ENCODE measurements around the gene DCLRE1B. TPM values are rescaled to one million over a fixed set of nuclear protein-coding genes. Genes with fewer than 3 reads are reported as not detected.

The DCLRE1B gene
- total and polyA plus RNA-seq, 2 donors: 2.9 to 7.6 TPM

DNA sequence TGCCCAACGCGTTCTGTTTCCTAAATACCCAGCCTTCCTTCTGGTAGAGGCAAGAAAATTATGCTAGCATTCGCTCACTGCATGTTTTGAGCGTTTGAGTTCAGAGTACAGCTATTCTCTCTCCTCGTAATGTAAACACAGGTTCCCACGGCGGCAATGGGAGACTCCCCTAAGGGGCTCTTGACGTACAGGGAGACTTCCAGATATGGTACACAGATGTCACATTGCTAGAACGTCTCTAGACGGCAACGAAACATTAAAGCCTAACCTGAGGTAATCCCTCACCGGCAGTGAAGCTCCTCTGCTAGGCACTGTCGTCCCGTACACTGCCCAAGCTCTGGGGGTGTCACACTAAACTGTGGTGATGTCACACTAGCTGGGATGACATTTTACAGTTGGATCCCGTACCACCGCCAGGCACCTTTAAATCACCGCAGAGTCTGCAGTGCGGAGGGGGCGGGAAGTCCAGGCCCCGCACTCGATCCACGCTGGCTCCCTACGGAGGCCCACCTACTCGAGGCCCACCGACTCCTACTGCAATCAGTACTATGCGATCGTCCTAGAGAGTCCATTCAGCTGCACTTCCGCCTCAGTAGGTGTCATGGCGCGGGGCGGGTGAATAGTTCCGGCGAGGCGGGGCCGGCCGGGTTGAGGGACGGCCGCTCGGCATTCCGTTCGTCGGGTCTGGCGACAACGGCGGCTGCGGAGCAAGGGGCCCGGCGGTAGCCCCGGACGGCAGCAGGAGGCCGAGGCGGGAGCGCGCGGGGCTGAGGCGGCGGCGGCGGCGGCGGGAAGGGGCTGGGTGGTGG lies 24.0 kb downstream of the DCLRE1B start, which contains the start of gene HIPK1:
TSS of gene HIPK1 (plus strand) at position 384 of the 809 bp plus-strand sequence.
- Histone ChIP-seq H3K4me3 (ENCODE audit: low read length in 2 of 2) (peak within 1 kb of the TSS; percentile 94 to 96), H3K36me3 (ENCODE audit: control insufficient read depth in 2 of 2, insufficient read depth in 2 of 2, low read length in 1 of 2) (peaks cover 0 to 5% of the 10 kb centered on the region in 2 donors), H3K27ac (ENCODE audit: low read depth in 1 of 2, low read length in 1 of 2) (peak within 1 kb of the TSS; percentile 98 to 99), H3K4me1 (ENCODE audit: control insufficient read depth in 2 of 2, insufficient read depth in 2 of 2, low read length in 2 of 2) (peaks cover 9 to 28% of the 10 kb centered on the region in 2 donors), H3K27me3 (ENCODE audit: control insufficient read depth in 2 of 2, insufficient read depth in 1 of 2, low read length in 1 of 2) (no peaks in the 10 kb centered on the region), H3K9me3 (ENCODE audit: control insufficient read depth in 2 of 2, insufficient read depth in 1 of 2, low read length in 1 of 2) (no peaks in the 10 kb centered on the region)
- WGBS: under 1% methylated on average over 61 of the region's 61 CpGs
- peak in 7 of 9 donors; percentile 88 to 97 (median 93) for DNase-seq (ENCODE audit: low read depth in 6 of 9, low spot score in 9 of 9)

DNA sequence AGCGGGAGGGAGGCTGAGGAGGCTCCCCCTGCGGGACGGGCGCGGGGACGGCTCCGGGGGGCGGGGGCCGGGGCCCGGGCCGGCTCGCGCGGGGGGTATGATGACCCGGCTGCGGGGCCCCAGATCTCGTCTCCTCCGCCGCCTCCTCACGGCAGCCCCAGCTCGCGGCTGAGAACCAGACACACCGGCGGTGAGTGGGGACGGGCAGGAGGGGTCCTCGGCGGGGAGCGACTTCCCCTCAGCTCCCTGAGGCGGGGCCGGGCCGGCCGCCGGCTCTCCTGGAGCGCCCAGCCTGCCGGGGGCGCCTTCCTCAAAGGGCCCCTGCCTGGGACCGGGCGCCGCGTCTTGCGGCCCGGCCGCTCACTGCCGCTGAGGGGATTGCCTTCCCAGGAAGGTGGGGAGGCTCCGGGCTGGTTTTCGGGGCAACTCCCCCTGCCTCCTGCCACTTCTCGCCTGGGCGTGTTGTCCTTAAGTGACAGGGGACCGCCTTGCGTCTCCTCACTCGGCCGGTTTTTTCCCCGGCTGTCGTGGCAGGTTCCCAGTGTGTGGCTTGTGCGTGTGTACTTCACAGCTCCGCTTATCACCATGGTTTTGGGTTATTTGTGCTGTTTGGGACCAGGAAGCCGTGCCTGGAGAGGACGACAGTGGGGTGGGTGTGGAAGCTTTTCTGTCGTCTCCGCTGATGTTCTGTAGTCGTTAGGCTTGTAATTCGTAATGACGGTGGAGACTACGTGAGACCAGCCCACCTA lies 24.8 kb downstream of the DCLRE1B start:
- H3K4me3 ChIP-seq (ENCODE audit: low read length in 2 of 2): peak overlapping the region; percentile 89 to 96
- peaks cover 0 to 5% of the 10 kb centered on the region in 2 donors for H3K36me3 ChIP-seq (ENCODE audit: control insufficient read depth in 2 of 2, insufficient read depth in 2 of 2, low read length in 1 of 2)
- WGBS: under 1% methylated on average over 64 of the region's 64 CpGs
- peaks cover 14 to 35% of the 10 kb centered on the region in 2 donors for H3K4me1 ChIP-seq (ENCODE audit: control insufficient read depth in 2 of 2, insufficient read depth in 2 of 2, low read length in 2 of 2)
- DNase-seq (ENCODE audit: low read depth in 6 of 9, low spot score in 9 of 9): peak in 3 of 9 donors; percentile 55 to 75 (median 60)
- H3K27ac ChIP-seq (ENCODE audit: low read depth in 1 of 2, low read length in 1 of 2): peak overlapping the region; percentile 94 to 99
- H3K9me3 ChIP-seq (ENCODE audit: control insufficient read depth in 2 of 2, insufficient read depth in 1 of 2, low read length in 1 of 2): no peaks in the 10 kb centered on the region
- no peaks in the 10 kb centered on the region for H3K27me3 ChIP-seq (ENCODE audit: control insufficient read depth in 2 of 2, insufficient read depth in 1 of 2, low read length in 1 of 2)

DNA sequence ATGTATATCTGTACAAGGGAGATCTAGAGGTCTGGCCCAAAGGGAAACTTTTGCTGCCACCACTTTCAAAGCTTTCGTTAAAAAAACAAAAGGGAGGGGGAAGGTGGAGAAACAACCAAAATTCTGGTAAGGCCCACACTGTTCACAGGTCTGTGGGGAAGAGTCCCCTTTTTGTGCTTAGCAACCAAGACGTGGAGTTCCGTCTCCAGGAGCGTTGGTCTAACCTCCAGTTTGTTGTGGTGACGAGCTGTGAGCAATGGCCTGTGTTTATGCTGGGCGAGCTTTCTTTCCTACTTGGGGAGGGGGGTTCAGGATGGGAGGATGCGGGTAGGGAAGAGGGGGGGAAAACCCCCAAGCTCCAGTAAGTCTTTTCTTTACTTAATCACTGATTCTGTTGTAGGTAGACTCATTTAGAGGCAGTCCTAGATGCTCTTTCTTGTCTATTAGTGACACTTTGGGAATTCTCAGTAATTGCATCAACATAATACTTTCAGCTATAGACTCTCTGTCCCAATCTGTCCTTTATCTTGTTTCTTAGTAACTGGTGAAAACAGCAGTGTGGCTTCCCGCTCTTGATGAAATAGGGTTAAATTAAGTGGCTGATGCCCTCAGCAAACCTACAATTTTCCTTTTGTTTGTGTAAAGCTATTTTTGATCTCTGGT lies 25.5 kb downstream of the DCLRE1B start:
- peak in 4 of 9 donors; percentile 62 to 83 (median 64) for DNase-seq (ENCODE audit: low read depth in 6 of 9, low spot score in 9 of 9)

DNA sequence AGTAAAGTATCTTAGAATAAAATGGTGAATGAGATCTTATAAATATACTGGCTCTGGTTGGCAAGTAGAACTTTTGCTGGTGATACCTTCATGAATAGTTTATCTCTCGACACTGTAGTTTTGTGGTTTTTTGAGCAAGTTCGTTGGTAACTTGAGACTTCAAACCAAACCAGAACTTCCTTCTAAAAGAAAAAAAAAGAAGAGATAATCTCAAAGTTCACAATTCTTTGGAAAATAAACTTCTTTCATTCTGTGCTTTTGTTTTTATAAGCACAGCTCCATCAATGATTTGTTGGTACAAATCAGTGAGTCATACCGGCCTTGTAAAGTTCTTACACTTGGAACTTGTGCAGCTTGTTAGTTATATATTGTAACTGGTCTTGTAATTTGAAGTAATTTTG lies 26.3 kb downstream of the DCLRE1B start:
- Histone ChIP-seq H3K4me1 (ENCODE audit: control insufficient read depth in 2 of 2, insufficient read depth in 2 of 2, low read length in 2 of 2) (peaks cover 19 to 43% of the 10 kb centered on the region in 2 donors), H3K4me3 (ENCODE audit: low read length in 2 of 2) (peak overlapping the region; percentile 89 to 96), H3K36me3 (ENCODE audit: control insufficient read depth in 2 of 2, insufficient read depth in 2 of 2, low read length in 1 of 2) (peaks cover 0 to 5% of the 10 kb centered on the region in 2 donors), H3K27me3 (ENCODE audit: control insufficient read depth in 2 of 2, insufficient read depth in 1 of 2, low read length in 1 of 2) (no peaks in the 10 kb centered on the region), H3K27ac (ENCODE audit: low read depth in 1 of 2, low read length in 1 of 2) (peak overlapping the region; percentile 70 to 94), H3K9me3 (ENCODE audit: control insufficient read depth in 2 of 2, insufficient read depth in 1 of 2, low read length in 1 of 2) (no peaks in the 10 kb centered on the region)
- peak in 5 of 9 donors; percentile 50 to 87 (median 64) for DNase-seq (ENCODE audit: low read depth in 6 of 9, low spot score in 9 of 9)
- WGBS: under 1% methylated on average over 3 of the region's 3 CpGs

More for the DNA sequence above, 25.5 kb downstream of the DCLRE1B start:
- peaks cover 0 to 5% of the 10 kb centered on the region in 2 donors for H3K36me3 ChIP-seq (ENCODE audit: control insufficient read depth in 2 of 2, insufficient read depth in 2 of 2, low read length in 1 of 2)
- H3K4me1 ChIP-seq (ENCODE audit: control insufficient read depth in 2 of 2, insufficient read depth in 2 of 2, low read length in 2 of 2): peaks cover 17 to 38% of the 10 kb centered on the region in 2 donors
- H3K4me3 ChIP-seq (ENCODE audit: low read length in 2 of 2): peak overlapping the region; percentile 89 to 96
- H3K9me3 ChIP-seq (ENCODE audit: control insufficient read depth in 2 of 2, insufficient read depth in 1 of 2, low read length in 1 of 2): no peaks in the 10 kb centered on the region
- H3K27ac ChIP-seq (ENCODE audit: low read depth in 1 of 2, low read length in 1 of 2): peak overlapping the region; percentile 94 to 99
- H3K27me3 ChIP-seq (ENCODE audit: control insufficient read depth in 2 of 2, insufficient read depth in 1 of 2, low read length in 1 of 2): no peaks in the 10 kb centered on the region
- WGBS: under 1% methylated on average over 8 of the region's 8 CpGs

DNA sequence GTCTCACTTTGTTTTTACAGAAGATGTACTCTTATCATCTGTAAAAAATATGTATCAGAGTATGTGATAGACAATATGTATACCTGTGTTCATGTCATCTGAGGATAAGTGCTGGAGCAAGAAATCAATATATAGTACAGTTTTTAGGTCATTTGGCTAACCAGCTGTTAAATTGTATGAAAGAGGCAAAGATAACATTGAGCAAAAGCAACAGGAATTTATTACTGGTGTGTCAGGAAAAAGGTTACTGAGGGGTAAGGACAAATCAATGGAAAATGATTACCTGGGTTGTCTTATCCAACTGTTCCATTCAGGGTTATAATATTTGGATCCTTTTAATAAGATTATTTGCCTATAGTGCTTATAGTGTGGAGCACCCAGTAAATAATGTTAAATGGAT lies 28.9 kb downstream of the DCLRE1B start:
- DNase-seq (ENCODE audit: low read depth in 6 of 9, low spot score in 9 of 9): no peak
- Histone ChIP-seq H3K36me3 (ENCODE audit: control insufficient read depth in 2 of 2, insufficient read depth in 2 of 2, low read length in 1 of 2) (peaks cover 0 to 7% of the 10 kb centered on the region in 2 donors), H3K4me1 (ENCODE audit: control insufficient read depth in 2 of 2, insufficient read depth in 2 of 2, low read length in 2 of 2) (peaks cover 33 to 50% of the 10 kb centered on the region in 2 donors), H3K4me3 (ENCODE audit: low read length in 2 of 2) (peak overlapping the region in 1 of 2 donors; percentile 6), H3K27ac (ENCODE audit: low read depth in 1 of 2, low read length in 1 of 2) (peak overlapping the region in 1 of 2 donors; percentile 94), H3K9me3 (ENCODE audit: control insufficient read depth in 2 of 2, insufficient read depth in 1 of 2, low read length in 1 of 2) (no peaks in the 10 kb centered on the region), H3K27me3 (ENCODE audit: control insufficient read depth in 2 of 2, insufficient read depth in 1 of 2, low read length in 1 of 2) (no peaks in the 10 kb centered on the region)

DNA sequence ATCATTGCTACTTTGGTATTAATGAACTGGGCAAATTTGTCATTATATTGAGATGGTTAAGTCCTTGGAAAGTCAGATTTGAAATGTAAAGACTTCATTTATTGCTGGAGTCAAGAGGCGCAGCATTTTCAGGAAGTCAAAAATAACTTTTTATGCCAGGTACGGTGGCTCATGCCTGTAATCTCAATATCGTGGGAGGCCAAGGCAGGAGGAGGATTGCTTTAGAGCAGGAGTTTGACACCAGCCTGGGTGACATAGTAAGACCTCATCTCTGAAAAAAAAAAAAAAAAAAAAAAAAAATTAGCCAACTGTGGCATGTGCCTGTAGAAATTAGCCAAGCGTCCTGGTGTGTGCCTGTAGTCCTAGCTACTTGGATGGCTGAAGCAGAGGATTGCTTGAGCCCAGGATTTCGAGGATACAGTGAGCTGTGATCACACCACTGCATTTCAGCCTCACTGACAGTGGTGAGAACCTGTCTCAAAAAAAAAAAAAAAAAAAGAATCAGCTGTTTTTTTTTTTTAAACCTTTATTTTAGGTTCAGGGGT lies 29.5 kb downstream of the DCLRE1B start:
- H3K9me3 ChIP-seq (ENCODE audit: control insufficient read depth in 2 of 2, insufficient read depth in 1 of 2, low read length in 1 of 2): no peaks in the 10 kb centered on the region
- H3K4me1 ChIP-seq (ENCODE audit: control insufficient read depth in 2 of 2, insufficient read depth in 2 of 2, low read length in 2 of 2): peaks cover 37 to 56% of the 10 kb centered on the region in 2 donors
- H3K27ac ChIP-seq (ENCODE audit: low read depth in 1 of 2, low read length in 1 of 2): peak overlapping the region; percentile 33 to 94

DNA sequence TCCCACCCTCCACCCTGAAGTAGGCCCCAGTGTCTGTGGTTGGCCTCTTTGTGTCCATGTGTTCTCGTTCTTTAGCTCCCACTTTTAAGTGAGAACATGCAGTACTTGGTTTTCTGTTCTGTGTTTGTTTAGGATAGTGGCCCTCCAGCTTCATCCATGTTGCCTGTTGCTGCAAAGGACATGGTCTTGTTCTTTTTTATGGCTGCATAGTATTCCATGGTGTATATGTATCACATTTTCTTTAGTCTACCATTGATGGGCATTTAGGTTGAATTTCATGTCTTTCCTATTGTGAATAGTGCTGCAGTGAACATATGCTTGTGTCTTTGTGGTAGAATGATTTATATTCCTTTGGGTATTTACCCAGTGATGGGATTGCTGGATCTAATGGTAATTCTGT lies 30.1 kb downstream of the DCLRE1B start:
- H3K36me3 ChIP-seq (ENCODE audit: control insufficient read depth in 2 of 2, insufficient read depth in 2 of 2, low read length in 1 of 2): peaks cover 0 to 8% of the 10 kb centered on the region in 2 donors
- no peak for DNase-seq (ENCODE audit: low read depth in 6 of 9, low spot score in 9 of 9)
- no peaks in the 10 kb centered on the region for H3K27me3 ChIP-seq (ENCODE audit: control insufficient read depth in 2 of 2, insufficient read depth in 1 of 2, low read length in 1 of 2)
- WGBS: 83% methylated on average over 1 of the region's 1 CpG
- peak overlapping the region in 1 of 2 donors; percentile 14 for H3K27ac ChIP-seq (ENCODE audit: low read depth in 1 of 2, low read length in 1 of 2)
- peaks cover 41 to 62% of the 10 kb centered on the region in 2 donors for H3K4me1 ChIP-seq (ENCODE audit: control insufficient read depth in 2 of 2, insufficient read depth in 2 of 2, low read length in 2 of 2)
- H3K9me3 ChIP-seq (ENCODE audit: control insufficient read depth in 2 of 2, insufficient read depth in 1 of 2, low read length in 1 of 2): no peaks in the 10 kb centered on the region
- no peak overlapping the region for H3K4me3 ChIP-seq (ENCODE audit: low read length in 2 of 2)

More for the DNA sequence above, 29.5 kb downstream of the DCLRE1B start:
- Histone ChIP-seq H3K27me3 (ENCODE audit: control insufficient read depth in 2 of 2, insufficient read depth in 1 of 2, low read length in 1 of 2) (no peaks in the 10 kb centered on the region), H3K4me3 (ENCODE audit: low read length in 2 of 2) (no peak overlapping the region), H3K36me3 (ENCODE audit: control insufficient read depth in 2 of 2, insufficient read depth in 2 of 2, low read length in 1 of 2) (peaks cover 0 to 7% of the 10 kb centered on the region in 2 donors)
- 55% methylated on average over 5 of the region's 5 CpGs for WGBS
- DNase-seq (ENCODE audit: low read depth in 6 of 9, low spot score in 9 of 9): no peak

DNA sequence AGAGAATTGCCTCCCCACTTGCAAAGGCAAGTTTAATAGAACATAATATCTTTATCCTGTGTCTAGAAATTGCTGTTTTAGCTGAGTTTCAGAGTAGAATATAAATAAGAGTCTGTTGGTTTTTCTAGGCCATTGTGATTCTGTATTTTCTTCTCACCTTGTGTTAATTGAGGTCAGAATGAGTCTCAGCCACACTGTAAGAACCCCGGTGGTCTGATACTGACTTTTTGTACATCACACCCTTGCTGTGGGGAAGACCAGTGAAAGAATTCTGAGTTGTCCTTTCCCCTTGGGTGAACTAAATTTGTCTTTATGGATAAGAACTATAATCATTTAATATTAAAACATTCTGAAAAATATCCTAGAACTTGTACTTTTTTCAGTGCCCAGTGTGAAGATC lies 30.8 kb downstream of the DCLRE1B start:
- H3K4me3 ChIP-seq (ENCODE audit: low read length in 2 of 2): peak overlapping the region in 1 of 2 donors; percentile 3
- H3K27ac ChIP-seq (ENCODE audit: low read depth in 1 of 2, low read length in 1 of 2): peak overlapping the region in 1 of 2 donors; percentile 33
- no peaks in the 10 kb centered on the region for H3K9me3 ChIP-seq (ENCODE audit: control insufficient read depth in 2 of 2, insufficient read depth in 1 of 2, low read length in 1 of 2)
- no peaks in the 10 kb centered on the region for H3K27me3 ChIP-seq (ENCODE audit: control insufficient read depth in 2 of 2, insufficient read depth in 1 of 2, low read length in 1 of 2)
- H3K36me3 ChIP-seq (ENCODE audit: control insufficient read depth in 2 of 2, insufficient read depth in 2 of 2, low read length in 1 of 2): peaks cover 8 to 16% of the 10 kb centered on the region in 2 donors
- H3K4me1 ChIP-seq (ENCODE audit: control insufficient read depth in 2 of 2, insufficient read depth in 2 of 2, low read length in 2 of 2): peaks cover 47 to 70% of the 10 kb centered on the region in 2 donors
- WGBS: 38% methylated on average over 1 of the region's 1 CpG
- DNase-seq (ENCODE audit: low read depth in 6 of 9, low spot score in 9 of 9): no peak
